Measurements from ENCODE around the gene GPC3.

Gene GPC3

GRCh38 chrX:133601116-133601515 lies 384.3 kb downstream of the GPC3 start:
- DNase-seq (ENCODE audit: low spot score): no peak

- no peak for DNase-seq (ENCODE audit: low spot score)
Observed at GRCh38 chrX:133600536-133600935, 384.9 kb downstream of the GPC3 start.

GRCh38 chrX:133598601-133599335 lies 386.6 kb downstream of the GPC3 start:
- peak; percentile 0 for DNase-seq (ENCODE audit: low spot score)

- no peak for DNase-seq (ENCODE audit: low spot score)
Observed at GRCh38 chrX:133594156-133594555, 391.2 kb downstream of the GPC3 start.

- DNase-seq (ENCODE audit: low spot score): no peak
Observed at GRCh38 chrX:133593531-133593930, 391.9 kb downstream of the GPC3 start.

- DNase-seq (ENCODE audit: low spot score): no peak
Observed at GRCh38 chrX:133590703-133591505, 394.5 kb downstream of the GPC3 start.

- no peak for DNase-seq (ENCODE audit: low spot score)
Observed at GRCh38 chrX:133588827-133589226, 396.6 kb downstream of the GPC3 start.

GRCh38 chrX:133587818-133588217 lies 397.6 kb downstream of the GPC3 start:
- no peak for DNase-seq (ENCODE audit: low spot score)

- DNase-seq (ENCODE audit: low spot score): no peak
Observed at GRCh38 chrX:133587071-133587470, 398.3 kb downstream of the GPC3 start.

- no peak for DNase-seq (ENCODE audit: low spot score)
Observed at GRCh38 chrX:133586443-133586842, 399.0 kb downstream of the GPC3 start.

- DNase-seq (ENCODE audit: low spot score): no peak
Observed at GRCh38 chrX:133583825-133584224, 401.6 kb downstream of the GPC3 start.

GRCh38 chrX:133580625-133581024 lies 404.8 kb downstream of the GPC3 start:
- DNase-seq (ENCODE audit: low spot score): no peak

GRCh38 chrX:133579631-133580030 lies 405.8 kb downstream of the GPC3 start:
- no peak for DNase-seq (ENCODE audit: low spot score)

GRCh38 chrX:133576876-133577275 lies 408.5 kb downstream of the GPC3 start:
- no peak for DNase-seq (ENCODE audit: low spot score)

GRCh38 chrX:133575501-133576136 lies 409.8 kb downstream of the GPC3 start:
- DNase-seq (ENCODE audit: low spot score): no peak

GRCh38 chrX:133574716-133575115 lies 410.7 kb downstream of the GPC3 start:
- no peak for DNase-seq (ENCODE audit: low spot score)

- DNase-seq (ENCODE audit: low spot score): no peak
Observed at GRCh38 chrX:133570549-133570948, 414.8 kb downstream of the GPC3 start.

- no peak for DNase-seq (ENCODE audit: low spot score)
Observed at GRCh38 chrX:133569217-133569616, 416.2 kb downstream of the GPC3 start.

GRCh38 chrX:133568109-133568508 lies 417.3 kb downstream of the GPC3 start:
- no peak for DNase-seq (ENCODE audit: low spot score)

GRCh38 chrX:133566876-133567275 lies 418.5 kb downstream of the GPC3 start:
- no peak for DNase-seq (ENCODE audit: low spot score)

GRCh38 chrX:133563705-133564104 lies 421.7 kb downstream of the GPC3 start:
- no peak for DNase-seq (ENCODE audit: low spot score)

GRCh38 chrX:133561251-133561650 lies 424.1 kb downstream of the GPC3 start:
- DNase-seq (ENCODE audit: low spot score): no peak

- no peak for DNase-seq (ENCODE audit: low spot score)
Observed at GRCh38 chrX:133559909-133560308, 425.5 kb downstream of the GPC3 start.
